GM12891 (cell line): ENCODE data around the gene STK25.

ENCODE experiments used
- PAX5 ChIP-seq: IDR thresholded peaks from 2 replicates; pipeline ENCODE4 v1.6.1; 2011; ENCODE audit warnings: low read length, moderate library complexity, mild to moderate bottlenecking; ENCODE audit not compliant: insufficient read depth, severe bottlenecking
- POLR2A ChIP-seq: IDR thresholded peaks from 2 replicates; pipeline ENCODE4 v1.6.1; 2011; ENCODE audit warnings: low read depth, low read length, control low read depth
- POLR2AphosphoS5 ChIP-seq: IDR thresholded peaks from 2 replicates; pipeline ENCODE4 v1.6.1; 2011; ENCODE audit warnings: low read depth, low read length, control low read depth
- POU2F2 ChIP-seq: IDR thresholded peaks from 2 replicates; pipeline ENCODE4 v1.6.1; 2011; ENCODE audit warnings: low read depth, mild to moderate bottlenecking, control low read depth, low read length, moderate library complexity
- TAF1 ChIP-seq: IDR thresholded peaks from 2 replicates; pipeline ENCODE4 v1.6.1; 2011; ENCODE audit warnings: low read depth, low read length, control low read depth

DNA sequence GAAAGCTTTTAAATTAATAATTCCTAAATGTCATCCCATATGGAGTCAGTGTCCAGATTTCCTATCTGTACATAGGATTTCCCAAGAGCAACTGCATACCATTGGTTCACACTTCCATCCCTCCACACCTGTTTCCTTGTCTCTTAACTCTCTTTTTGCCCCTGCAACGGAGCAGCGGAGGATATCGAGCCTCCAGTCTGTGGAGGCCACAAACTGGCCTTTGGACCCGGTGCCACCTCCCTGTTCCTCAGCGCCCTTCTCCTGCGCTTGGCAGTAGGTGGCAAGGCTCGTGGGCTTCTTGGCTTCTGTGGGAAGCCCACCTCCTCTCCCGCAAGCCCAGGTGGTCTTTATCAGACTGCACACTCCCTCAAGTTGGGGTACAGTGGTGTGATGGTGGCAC is 23.8 kb upstream of the STK25 start:
- TF ChIP-seq POLR2AphosphoS5 (no peak), POLR2A (no peak), TAF1 (no peak), POU2F2 (no peak), PAX5 (no peak)
